Astrocyte (in vitro differentiated cells and primary cell): ENCODE data around the gene SLC25A42. TPM values are rescaled to one million over a fixed set of nuclear protein-coding genes. Genes with fewer than 3 reads are reported as not detected.

Experiments
- DNase-seq: peaks from one replicate; pipeline ENCODE4 v3.0.0-alpha.2; 2010; ENCODE audit warnings: low read depth
- FAIRE-seq: peaks from 2 replicates; lab custom pipeline; 2011; peaks lifted over from hg19 to GRCh38; lab: Jason Lieb, UNC
- H2AFZ ChIP-seq: 2 replicates; pipeline ENCODE4 v1.6.0; 2012; ENCODE audit warnings: low read depth, low read length, inconsistent platforms
- H3K27ac ChIP-seq: 2 replicates; pipeline ENCODE4 v1.5.1; 2011; ENCODE audit warnings: low read depth, low read length, inconsistent platforms
- H3K27me3 ChIP-seq: 2 replicates; pipeline ENCODE4 v1.6.0; 2011; ENCODE audit warnings: low read length, inconsistent platforms; ENCODE audit not compliant: insufficient read depth
- H3K36me3 ChIP-seq: 2 replicates; pipeline ENCODE4 v1.5.1; 2011; ENCODE audit warnings: low read length, inconsistent platforms; ENCODE audit not compliant: insufficient read depth
- H3K4me1 ChIP-seq: 2 replicates; pipeline ENCODE4 v1.5.1; 2011; ENCODE audit warnings: low read length, inconsistent platforms; ENCODE audit not compliant: insufficient read depth
- H3K4me2 ChIP-seq: 2 replicates; pipeline ENCODE4 v1.6.0; 2012; ENCODE audit warnings: low read length, inconsistent platforms
- H3K4me3 ChIP-seq: 2 replicates; pipeline ENCODE4 v1.5.1; 2011; ENCODE audit warnings: low read depth, mild to moderate bottlenecking, low read length, inconsistent platforms; ENCODE audit not compliant: insufficient read depth
- H3K79me2 ChIP-seq: 2 replicates; pipeline ENCODE4 v1.6.0; 2012; ENCODE audit warnings: mild to moderate bottlenecking, low read length, inconsistent platforms; ENCODE audit not compliant: insufficient read depth
- H3K9ac ChIP-seq: 2 replicates; pipeline ENCODE4 v1.6.0; 2012; ENCODE audit warnings: mild to moderate bottlenecking, low read length, inconsistent platforms
- H3K9me3 ChIP-seq: 2 replicates; pipeline ENCODE4 v1.5.1; 2012; ENCODE audit warnings: low read depth, mild to moderate bottlenecking, low read length, inconsistent platforms; ENCODE audit not compliant: insufficient read depth
- H4K20me1 ChIP-seq: 2 replicates; pipeline ENCODE4 v1.6.0; 2012; ENCODE audit warnings: low read length, inconsistent platforms; ENCODE audit not compliant: insufficient read depth
- H3K27ac Mint-ChIP-seq: one replicate; pipeline ENCODE4 v1.8.0; 2021; ENCODE audit warnings: mild to moderate bottlenecking, mixed read lengths; ENCODE audit not compliant: unreplicated experiment
- H3K27me3 Mint-ChIP-seq: one replicate; pipeline ENCODE4 v1.8.0; 2021; ENCODE audit warnings: low read depth, mixed read lengths; ENCODE audit not compliant: unreplicated experiment
- H3K36me3 Mint-ChIP-seq: one replicate; pipeline ENCODE4 v1.8.0; 2021; ENCODE audit warnings: low read depth, mixed read lengths; ENCODE audit not compliant: unreplicated experiment
- H3K4me1 Mint-ChIP-seq: one replicate; pipeline ENCODE4 v1.8.0; 2021; ENCODE audit warnings: low read depth, mixed read lengths; ENCODE audit not compliant: unreplicated experiment
- H3K4me3 Mint-ChIP-seq: one replicate; pipeline ENCODE4 v1.8.0; 2021; ENCODE audit warnings: mild to moderate bottlenecking, moderate library complexity, mixed read lengths; ENCODE audit not compliant: unreplicated experiment
- H3K9me3 Mint-ChIP-seq: one replicate; pipeline ENCODE4 v1.8.0; 2021; ENCODE audit warnings: mild to moderate bottlenecking, mixed read lengths; ENCODE audit not compliant: unreplicated experiment
- EZH2 ChIP-seq: IDR thresholded peaks from 2 replicates; pipeline ENCODE4 v1.6.1; 2012; ENCODE audit warnings: mild to moderate bottlenecking, low read length, inconsistent platforms; ENCODE audit not compliant: insufficient read depth
- total RNA-seq: library from RNA; stranded (reverse); gene quantifications from 2 replicates; pipeline ENCODE4 v1.2.1, GENCODE V29; 2021
- TF ChIP-seq, protein P1 (sequence below): IDR thresholded peaks from 2 replicates; pipeline ENCODE4 v1.5.1; 2011; ENCODE audit warnings: low read depth, mild to moderate bottlenecking, inconsistent platforms, low read length, moderate library complexity; ENCODE audit not compliant: insufficient read depth

SLC25A42 gene
- total RNA-seq, 1 donor from 2014 or later: 7.6 TPM

DNA sequence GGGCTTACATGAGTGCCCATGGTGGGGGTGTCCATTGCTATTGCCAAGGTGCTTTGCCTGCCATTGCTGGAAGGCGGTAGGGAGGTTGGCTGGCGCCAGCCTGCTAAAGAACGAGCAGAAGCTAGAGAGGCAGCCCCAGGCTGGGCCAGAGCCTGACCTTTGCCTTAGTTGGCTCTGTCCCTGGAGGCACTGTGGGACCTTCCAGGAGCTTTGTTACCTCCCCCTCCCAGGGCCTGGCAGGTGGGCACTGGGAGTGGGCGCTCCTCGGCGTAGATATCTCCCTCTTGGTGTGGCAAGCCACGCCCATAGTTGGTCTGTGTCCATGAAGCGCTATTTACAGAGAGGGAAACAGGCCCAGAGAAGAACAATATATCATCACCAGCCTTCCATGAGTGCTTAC is 2.3 kb upstream of the SLC25A42 start:
- Histone ChIP-seq H4K20me1 (peaks cover 6% of the 10 kb centered on the region), H3K4me2 (no peak overlapping the region), H2AFZ (no peak overlapping the region), H3K27me3 (no peaks in the 10 kb centered on the region), H3K9me3 (no peaks in the 10 kb centered on the region), H3K4me1 (peaks cover 22% of the 10 kb centered on the region), H3K9ac (no peak overlapping the region), H3K79me2 (no peaks in the 10 kb centered on the region), H3K27ac (no peak overlapping the region), H3K4me3 (no peak overlapping the region), H3K36me3 (no peaks in the 10 kb centered on the region)
- Mint-ChIP-seq H3K4me1 (peaks cover 14% of the 10 kb centered on the region), H3K4me3 (no peak overlapping the region), H3K9me3 (no peaks in the 10 kb centered on the region), H3K27me3 (no peaks in the 10 kb centered on the region), H3K27ac (peak overlapping the region; percentile 41), H3K36me3 (peaks cover 16% of the 10 kb centered on the region)
- FAIRE-seq: no peak
- DNase-seq: no peak
- TF ChIP-seq, protein P1, sequence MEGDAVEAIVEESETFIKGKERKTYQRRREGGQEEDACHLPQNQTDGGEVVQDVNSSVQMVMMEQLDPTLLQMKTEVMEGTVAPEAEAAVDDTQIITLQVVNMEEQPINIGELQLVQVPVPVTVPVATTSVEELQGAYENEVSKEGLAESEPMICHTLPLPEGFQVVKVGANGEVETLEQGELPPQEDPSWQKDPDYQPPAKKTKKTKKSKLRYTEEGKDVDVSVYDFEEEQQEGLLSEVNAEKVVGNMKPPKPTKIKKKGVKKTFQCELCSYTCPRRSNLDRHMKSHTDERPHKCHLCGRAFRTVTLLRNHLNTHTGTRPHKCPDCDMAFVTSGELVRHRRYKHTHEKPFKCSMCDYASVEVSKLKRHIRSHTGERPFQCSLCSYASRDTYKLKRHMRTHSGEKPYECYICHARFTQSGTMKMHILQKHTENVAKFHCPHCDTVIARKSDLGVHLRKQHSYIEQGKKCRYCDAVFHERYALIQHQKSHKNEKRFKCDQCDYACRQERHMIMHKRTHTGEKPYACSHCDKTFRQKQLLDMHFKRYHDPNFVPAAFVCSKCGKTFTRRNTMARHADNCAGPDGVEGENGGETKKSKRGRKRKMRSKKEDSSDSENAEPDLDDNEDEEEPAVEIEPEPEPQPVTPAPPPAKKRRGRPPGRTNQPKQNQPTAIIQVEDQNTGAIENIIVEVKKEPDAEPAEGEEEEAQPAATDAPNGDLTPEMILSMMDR: no peak
- no peak for TF ChIP-seq EZH2

- peak overlapping the region; percentile 85 for H3K4me2 ChIP-seq
- peak overlapping the region; percentile 41 for H3K9ac ChIP-seq
- no peak overlapping the region for H3K27ac ChIP-seq
- FAIRE-seq (no peak), DNase-seq (peak; percentile 41)
- peak overlapping the region; percentile 59 for H2AFZ ChIP-seq
- H3K4me1 ChIP-seq: peaks cover 22% of the 10 kb centered on the region
- H3K36me3 ChIP-seq: no peaks in the 10 kb centered on the region
- Mint-ChIP-seq H3K27me3 (no peaks in the 10 kb centered on the region), H3K9me3 (no peaks in the 10 kb centered on the region), H3K4me3 (peak overlapping the region; percentile 78), H3K4me1 (peaks cover 14% of the 10 kb centered on the region), H3K36me3 (peaks cover 17% of the 10 kb centered on the region), H3K27ac (peak overlapping the region; percentile 84)
- H3K79me2 ChIP-seq: no peaks in the 10 kb centered on the region
- H3K27me3 ChIP-seq: no peaks in the 10 kb centered on the region
- TF ChIP-seq, protein P1: no peak
- H3K4me3 ChIP-seq: peak overlapping the region; percentile 53
- no peaks in the 10 kb centered on the region for H3K9me3 ChIP-seq
- peaks cover 11% of the 10 kb centered on the region for H4K20me1 ChIP-seq
These were observed 1.2 kb upstream of the SLC25A42 start for GRCh38 chr19:19062454-19063182.

DNA sequence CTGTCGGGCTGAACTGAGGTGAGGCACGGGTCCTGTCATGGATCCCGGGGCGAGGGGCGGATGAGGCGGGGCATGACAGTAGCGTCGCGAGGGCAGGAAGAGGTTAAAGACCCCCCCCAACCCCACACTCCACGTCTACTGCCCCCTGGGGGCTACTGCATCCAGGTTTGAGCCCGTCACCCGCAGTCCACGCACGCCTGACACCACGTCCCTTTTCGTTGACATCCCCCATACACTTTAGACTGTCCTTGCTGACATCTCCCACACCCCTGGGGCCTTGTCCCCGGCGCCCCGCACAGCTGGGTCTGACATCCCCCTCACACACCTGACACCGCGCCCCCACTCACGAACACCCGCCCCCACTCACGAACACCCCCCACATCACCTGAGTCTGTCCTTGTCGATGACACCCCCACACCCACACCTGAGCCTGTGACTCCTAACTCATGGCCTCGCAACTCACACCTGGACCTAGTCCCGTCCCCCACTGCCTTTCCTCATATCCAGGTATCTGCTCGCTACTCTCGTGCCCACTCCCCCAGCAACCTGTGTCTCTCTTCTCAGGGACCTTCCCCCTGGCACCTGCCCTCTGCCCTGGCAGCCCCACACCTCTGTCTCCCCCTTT is 416 bp downstream of the SLC25A42 start:
- peak overlapping the region; percentile 67 for H2AFZ ChIP-seq

More for the DNA sequence above, 416 bp downstream of the SLC25A42 start:
- H3K79me2 ChIP-seq: no peaks in the 10 kb centered on the region
- peak overlapping the region; percentile 69 for H3K27ac Mint-ChIP-seq
- H3K4me3 ChIP-seq: peak overlapping the region; percentile 65
- H3K9me3 ChIP-seq: no peaks in the 10 kb centered on the region
- peak overlapping the region; percentile 74 for H3K9ac ChIP-seq
- no peak for FAIRE-seq
- H3K4me1 Mint-ChIP-seq: peaks cover 14% of the 10 kb centered on the region
- peak overlapping the region; percentile 84 for H3K4me3 Mint-ChIP-seq
- H4K20me1 ChIP-seq: peaks cover 14% of the 10 kb centered on the region
- H3K27me3 Mint-ChIP-seq: no peaks in the 10 kb centered on the region
- no peak for DNase-seq
- peaks cover 22% of the 10 kb centered on the region for H3K4me1 ChIP-seq
- no peaks in the 10 kb centered on the region for H3K9me3 Mint-ChIP-seq
- H3K27me3 ChIP-seq: no peaks in the 10 kb centered on the region
- H3K36me3 ChIP-seq: no peaks in the 10 kb centered on the region
- no peak overlapping the region for H3K27ac ChIP-seq
- H3K36me3 Mint-ChIP-seq: peaks cover 13% of the 10 kb centered on the region
- TF ChIP-seq, protein P1: no peak
- TF ChIP-seq EZH2: no peak
- peak overlapping the region; percentile 85 for H3K4me2 ChIP-seq
